Measurements from ENCODE around the gene SHROOM3.

GRCh38 chr4:76722838-76723237 is 287.8 kb downstream of the SHROOM3 start:
- no peak for TF ChIP-seq CTCF (IDR thresholded peaks at IDR 0.05; ENCODE audit: low read depth, low read length)
- no peak for TF ChIP-seq POLR2A (IDR thresholded peaks at IDR 0.05; ENCODE audit: extremely low read depth, insufficient read length)
- TF ChIP-seq MYC (IDR thresholded peaks at IDR 0.05; ENCODE audit: low read depth, low read length), result no peak
- TF ChIP-seq, protein P1, sequence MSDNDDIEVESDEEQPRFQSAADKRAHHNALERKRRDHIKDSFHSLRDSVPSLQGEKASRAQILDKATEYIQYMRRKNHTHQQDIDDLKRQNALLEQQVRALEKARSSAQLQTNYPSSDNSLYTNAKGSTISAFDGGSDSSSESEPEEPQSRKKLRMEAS (IDR thresholded peaks at IDR 0.05; ENCODE audit: low read depth, low read length), result no peak

Measured in NB4 (cell line).